Colon (tissue), 2 donors: ENCODE results near the gene HUS1.
"Not testable (repeated sequence)": the region's sequence is repeated elsewhere in the genome, so short reads cannot be mapped to it uniquely, and the experiment has no call there.

Source experiments
- FAIRE-seq: peaks from 2 replicates; lab custom pipeline; 2012; peaks lifted over from hg19 to GRCh38; lab: Jason Lieb, UNC
- donor health status: control.
- donor health status: control.

HUS1 gene

GRCh38 chr7:47923081-47923875, 56.1 kb downstream of the HUS1 start:
- FAIRE-seq: not testable (repeated sequence)

- FAIRE-seq: not testable (repeated sequence)
Observed at GRCh38 chr7:47916514-47916913, 62.9 kb downstream of the HUS1 start.

- FAIRE-seq: no peak
Observed at GRCh38 chr7:47915616-47915976, 63.8 kb downstream of the HUS1 start.

GRCh38 chr7:47914717-47915615, 64.4 kb downstream of the HUS1 start:
- FAIRE-seq: no peak
